ENCODE results near the gene SIGLECL1.

SIGLECL1 gene

GRCh38 chr19:51316688-51317087 lies 65.8 kb downstream of the SIGLECL1 start:
- no peaks in the 10 kb centered on the region for H3K9me3 ChIP-seq (ENCODE audit: insufficient read depth, low read length)
- no peak overlapping the region for H2AFZ ChIP-seq (ENCODE audit: low read depth, low read length)
- H3K9ac ChIP-seq (ENCODE audit: low read length): no peak overlapping the region
- no peaks in the 10 kb centered on the region for H3K36me3 ChIP-seq (replicated peaks; ENCODE audit: low read depth, low read length)
- no peak overlapping the region for H3K27ac ChIP-seq (ENCODE audit: low read length)
- H3K79me2 ChIP-seq (ENCODE audit: low read length): no peaks in the 10 kb centered on the region
- no peak overlapping the region for H3K4me2 ChIP-seq (ENCODE audit: low read length)
- no peak for TF ChIP-seq CTCF (IDR thresholded peaks at IDR 0.05; ENCODE audit: low read depth, low read length)
- no peak for TF ChIP-seq EZH2phosphoT487 (IDR thresholded peaks at IDR 0.05; ENCODE audit: low read depth)
- H3K4me3 ChIP-seq (ENCODE audit: low read length): no peak overlapping the region
- no peaks in the 10 kb centered on the region for H3K4me1 ChIP-seq (ENCODE audit: low read length)
- H4K20me1 ChIP-seq (ENCODE audit: insufficient read depth, low read length): no peaks in the 10 kb centered on the region
- peaks cover 11% of the 10 kb centered on the region; the same call in 1 of the 2 replicates for H3K27me3 ChIP-seq (ENCODE audit: low read depth, low read length)

- Histone ChIP-seq H3K79me2 (ENCODE audit: low read length) (no peaks in the 10 kb centered on the region), H3K9me3 (ENCODE audit: insufficient read depth, low read length) (no peaks in the 10 kb centered on the region), H2AFZ (ENCODE audit: low read depth, low read length) (no peak overlapping the region), H3K4me3 (ENCODE audit: low read length) (no peak overlapping the region), H3K4me2 (ENCODE audit: low read length) (no peak overlapping the region), H3K4me1 (ENCODE audit: low read length) (no peaks in the 10 kb centered on the region), H3K27me3 (ENCODE audit: low read depth, low read length) (peaks cover 11% of the 10 kb centered on the region; the same call in 1 of the 2 replicates), H3K27ac (ENCODE audit: low read length) (no peak overlapping the region), H3K9ac (ENCODE audit: low read length) (no peak overlapping the region), H4K20me1 (ENCODE audit: insufficient read depth, low read length) (no peaks in the 10 kb centered on the region), H3K36me3 (replicated peaks; ENCODE audit: low read depth, low read length) (no peaks in the 10 kb centered on the region)
- TF ChIP-seq CTCF (IDR thresholded peaks at IDR 0.05; ENCODE audit: low read depth, low read length) (no peak), EZH2phosphoT487 (IDR thresholded peaks at IDR 0.05; ENCODE audit: low read depth) (no peak)
Measured at GRCh38 chr19:51317376-51317775, 66.5 kb downstream of the SIGLECL1 start.

- H3K4me3 ChIP-seq (ENCODE audit: low read length): no peak overlapping the region
- H3K9ac ChIP-seq (ENCODE audit: low read length): no peak overlapping the region
- TF ChIP-seq EZH2phosphoT487 (IDR thresholded peaks at IDR 0.05; ENCODE audit: low read depth) (no peak), CTCF (IDR thresholded peaks at IDR 0.05; ENCODE audit: low read depth, low read length) (no peak)
- peaks cover 16% of the 10 kb centered on the region; the same call in 1 of the 2 replicates for H3K27me3 ChIP-seq (ENCODE audit: low read depth, low read length)
- no peaks in the 10 kb centered on the region for H4K20me1 ChIP-seq (ENCODE audit: insufficient read depth, low read length)
- H3K4me1 ChIP-seq (ENCODE audit: low read length): no peaks in the 10 kb centered on the region
- H3K4me2 ChIP-seq (ENCODE audit: low read length): no peak overlapping the region
- H3K79me2 ChIP-seq (ENCODE audit: low read length): no peaks in the 10 kb centered on the region
- H3K9me3 ChIP-seq (ENCODE audit: insufficient read depth, low read length): no peaks in the 10 kb centered on the region
- no peaks in the 10 kb centered on the region for H3K36me3 ChIP-seq (replicated peaks; ENCODE audit: low read depth, low read length)
- no peak overlapping the region for H2AFZ ChIP-seq (ENCODE audit: low read depth, low read length)
- no peak overlapping the region for H3K27ac ChIP-seq (ENCODE audit: low read length)
Measured at GRCh38 chr19:51317968-51318367, 67.1 kb downstream of the SIGLECL1 start.
